IMR-90 (cell line): ENCODE measurements around the gene PKD1. TPM values are rescaled to one million over a fixed set of nuclear protein-coding genes. Genes with fewer than 3 reads are reported as not detected.
A peak's percentile ranks its signal among the peaks of the same experiment; 100 is the strongest.

Experiments
- ATAC-seq: fragments of 200-7000 bp; cut with Tn5 transposase; 2 replicates; pipeline ENCODE4 v1.9.1; 2020; ENCODE audit warnings: low read depth, mild to moderate bottlenecking, moderate library complexity
- BruUV-seq: library from RNA; stranded (reverse); fragments of 400-500 nt; replicated peaks from 2 replicates; lab custom pipeline; 2021; lab: Mats Ljungman, UMichigan
- CTCF ChIA-PET: fragments of 300-600 bp; formaldehyde crosslinking; extraction: SDS; loops from one replicate; lab custom pipeline; 2021; ENCODE audit warnings: antibody characterized with exemption; lab: Yijun Ruan, JAX
- POLR2A ChIA-PET: fragments of 300-600 bp; sonication (Branson Sonifier 250); formaldehyde crosslinking; loops from one replicate; lab custom pipeline; 2022; ENCODE audit warnings: antibody characterized with exemption; ENCODE audit not compliant: unreplicated experiment; lab: Charles Lee
- DNase-seq: peaks from one replicate; pipeline ENCODE4 v3.0.0; 2013
- H2AFZ ChIP-seq: replicated peaks from 2 replicates; pipeline ENCODE3; 2013; ENCODE audit warnings: low read length, mild to moderate bottlenecking; ENCODE audit not compliant: poor library complexity
- H2AK5ac ChIP-seq: 2 replicates; pipeline ENCODE4 v1.6.1; 2013; ENCODE audit warnings: low read depth, low read length, inconsistent platforms
- H2AK9ac ChIP-seq: replicated peaks from 2 replicates; pipeline ENCODE3; 2013; ENCODE audit warnings: mild to moderate bottlenecking, low read depth, low read length, moderate library complexity; ENCODE audit not compliant: poor library complexity
- H2BK120ac ChIP-seq: 2 replicates; pipeline ENCODE4 v1.6.1; 2013; ENCODE audit warnings: low read depth, low read length, inconsistent platforms
- H2BK15ac ChIP-seq: 3 replicates; pipeline ENCODE4 v1.6.1; 2013; ENCODE audit warnings: low read depth, low read length, inconsistent platforms
- H2BK20ac ChIP-seq: 2 replicates; pipeline ENCODE4 v1.6.1; 2013; ENCODE audit warnings: low read depth, mild to moderate bottlenecking, inconsistent platforms, low read length, moderate library complexity
- H2BK5ac ChIP-seq: 2 replicates; pipeline ENCODE4 v1.6.1; 2013; ENCODE audit warnings: mild to moderate bottlenecking, low read depth, low read length, inconsistent platforms; ENCODE audit not compliant: poor library complexity, severe bottlenecking
- H3K14ac ChIP-seq: replicated peaks from 2 replicates; pipeline ENCODE4 v1.6.1; 2013; ENCODE audit warnings: low read depth, low read length, inconsistent platforms
- H3K18ac ChIP-seq: 2 replicates; pipeline ENCODE4 v1.6.1; 2013; ENCODE audit warnings: low read depth, low read length, control low read depth
- H3K23ac ChIP-seq: 2 replicates; pipeline ENCODE4 v1.6.1; 2013; ENCODE audit warnings: low read depth, low read length, inconsistent platforms
- H3K27ac ChIP-seq: 2 replicates; pipeline ENCODE4 v1.5.1; 2013; ENCODE audit warnings: mild to moderate bottlenecking, control low read depth, low read length; ENCODE audit not compliant: insufficient read depth
- H3K27me3 ChIP-seq: 2 replicates; pipeline ENCODE4 v1.6.1; 2013; ENCODE audit warnings: low read length; ENCODE audit not compliant: control insufficient read depth, insufficient read depth
- H3K36me3 ChIP-seq: 2 replicates; pipeline ENCODE4 v1.6.1; 2013; ENCODE audit warnings: low read length, mixed read lengths; ENCODE audit not compliant: control insufficient read depth, insufficient read depth
- H3K4ac ChIP-seq: 2 replicates; pipeline ENCODE4 v1.6.1; 2013; ENCODE audit warnings: low read depth, low read length, inconsistent platforms
- H3K4me1 ChIP-seq: 2 replicates; pipeline ENCODE4 v1.6.1; 2013; ENCODE audit warnings: low read length, mixed read lengths; ENCODE audit not compliant: control insufficient read depth, insufficient read depth
- H3K4me2 ChIP-seq: 2 replicates; pipeline ENCODE4 v1.6.1; 2013; ENCODE audit warnings: low read depth, mild to moderate bottlenecking, control low read depth, low read length, moderate library complexity
- H3K4me3 ChIP-seq: 2 replicates; pipeline ENCODE4 v1.5.1; 2013; ENCODE audit warnings: low read depth, mild to moderate bottlenecking, control low read depth, low read length, moderate library complexity; ENCODE audit not compliant: insufficient read depth
- H3K56ac ChIP-seq: 2 replicates; pipeline ENCODE4 v1.6.1; 2013; ENCODE audit warnings: low read length, inconsistent platforms; ENCODE audit not compliant: insufficient read depth; ENCODE audit errors: extremely low read depth
- H3K79me1 ChIP-seq, 2 experiments: 2 replicates each; pipeline ENCODE4 v1.6.1; 2013; ENCODE audit warnings: low read length in 2 of 2, inconsistent platforms in 1 of 2, low read depth in 1 of 2
- H3K9ac ChIP-seq: 2 replicates; pipeline ENCODE4 v1.6.1; 2013; ENCODE audit warnings: low read depth, low read length, control low read depth
- H3K9me1 ChIP-seq: 2 replicates; pipeline ENCODE4 v1.6.1; 2013; ENCODE audit warnings: low read length, inconsistent platforms; ENCODE audit not compliant: insufficient read depth
- H3K9me3 ChIP-seq: 2 replicates; pipeline ENCODE4 v1.6.1; 2013; ENCODE audit warnings: low read length; ENCODE audit not compliant: control insufficient read depth, insufficient read depth
- H4K20me1 ChIP-seq: 2 replicates; pipeline ENCODE4 v1.6.1; 2013; ENCODE audit warnings: low read length, inconsistent platforms; ENCODE audit not compliant: insufficient read depth
- H4K5ac ChIP-seq: 2 replicates; pipeline ENCODE4 v1.6.1; 2013; ENCODE audit warnings: mild to moderate bottlenecking, low read depth, low read length, control low read depth
- H4K8ac ChIP-seq, 2 experiments: 2 replicates each; pipeline ENCODE4 v1.6.1; 2013; ENCODE audit warnings: low read depth in 2 of 2, low read length in 2 of 2, control low read depth in 1 of 2, inconsistent platforms in 1 of 2
- H4K91ac ChIP-seq: 2 replicates; pipeline ENCODE4 v1.6.1; 2013; ENCODE audit warnings: low read depth, low read length, inconsistent platforms; ENCODE audit not compliant: insufficient read depth
- BHLHE40 ChIP-seq: fragments of 150-350 bp; IDR thresholded peaks from 2 replicates; pipeline ENCODE4 v1.6.1; 2016; ENCODE audit warnings: mild to moderate bottlenecking, low read depth, low read length
- CEBPB ChIP-seq: IDR thresholded peaks from 2 replicates; pipeline ENCODE4 v1.6.1; 2012; ENCODE audit warnings: low read depth, low read length, improper control_type of control experiment
- FOS ChIP-seq: fragments of 150-350 bp; IDR thresholded peaks from 2 replicates; pipeline ENCODE4 v1.6.1; 2016; ENCODE audit warnings: low read depth, low read length
- MAZ ChIP-seq: IDR thresholded peaks from 2 replicates; pipeline ENCODE4 v1.6.1; 2012; ENCODE audit warnings: low read depth, mild to moderate bottlenecking, low read length, improper control_type of control experiment, moderate library complexity, borderline replicate concordance
- NFE2L2 ChIP-seq: fragments of 150-350 bp; IDR thresholded peaks from 2 replicates; pipeline ENCODE4 v1.6.1; 2016; ENCODE audit warnings: low read depth, mild to moderate bottlenecking, low read length
- RAD21 ChIP-seq: IDR thresholded peaks from 2 replicates; pipeline ENCODE4 v1.6.1; 2012; ENCODE audit warnings: low read length, improper control_type of control experiment
- RCOR1 ChIP-seq: IDR thresholded peaks from 2 replicates; pipeline ENCODE4 v1.6.1; 2012; ENCODE audit warnings: mild to moderate bottlenecking, low read length, improper control_type of control experiment; ENCODE audit not compliant: insufficient replicate concordance
- RFX5 ChIP-seq: IDR thresholded peaks from 2 replicates; pipeline ENCODE4 v1.8.0; 2012; ENCODE audit warnings: low read depth, mild to moderate bottlenecking, low read length, moderate library complexity
- WGBS, 2 experiments: methylation state at CpG; one replicate each; pipeline versions ENCODE4 v1.1.5 to v1.1.7; 2013; ENCODE audit warnings: missing lambda C conversion rate in 2 of 2; ENCODE audit not compliant: insufficient read length in 1 of 2; ENCODE audit errors: extremely low coverage in 2 of 2; 5-methylcytosine and 5-hydroxymethylcytosine counted together
- dilution Hi-C: fragments of 300-500 bp; cut with HindIII; formaldehyde crosslinking; loops from one replicate; pipeline ENCODE4 v1.14.3; 2018; ENCODE audit warnings: low sequenced_read_pairs; ENCODE audit not compliant: unreplicated experiment
- in situ Hi-C: fragments of 300-500 bp; cut with MboI; formaldehyde crosslinking; loops from 3 replicates; pipeline ENCODE4 v1.14.3; 2019; ENCODE audit warnings: low sequenced_read_pairs, inconsistent platforms, mixed read lengths
- intact Hi-C: fragments of 100-400 bp; cut with micrococcal nuclease; formaldehyde crosslinking; loops from 2 replicates; pipeline ENCODE4 v1.10.0; 2022
- polyA plus RNA-seq, 3 experiments: library from polyadenylated mRNA; depleted of rRNA; stranded (reverse); fragments of >200 nt; gene quantifications; 2 replicates each; pipeline ENCODE4 v1.2.3, GENCODE V29; 2012; ENCODE audit warnings: low replicate concordance in 1 of 3
- total RNA-seq: library from RNA; depleted of rRNA; stranded (reverse); fragments of >200 nt; gene quantifications from 2 replicates; pipeline ENCODE4 v1.2.3, GENCODE V29; 2012
- TF ChIP-seq, protein P1 (sequence below): conservative IDR thresholded peaks from 2 replicates; pipeline ENCODE4 v1.5.1; 2012; ENCODE audit warnings: mild to moderate bottlenecking, low read depth, low read length, improper control_type of control experiment
- TF ChIP-seq, protein P2 (sequence below): fragments of 150-350 bp; IDR thresholded peaks from 2 replicates; pipeline ENCODE4 v1.6.1; 2016; ENCODE audit warnings: low read depth, mild to moderate bottlenecking, low read length, moderate library complexity, borderline replicate concordance

The PKD1 gene
- total and polyA plus RNA-seq, 2 of the 4 experiments (the other 2 are of a cell fraction), result 7.9 to 97.3 TPM

DNA sequence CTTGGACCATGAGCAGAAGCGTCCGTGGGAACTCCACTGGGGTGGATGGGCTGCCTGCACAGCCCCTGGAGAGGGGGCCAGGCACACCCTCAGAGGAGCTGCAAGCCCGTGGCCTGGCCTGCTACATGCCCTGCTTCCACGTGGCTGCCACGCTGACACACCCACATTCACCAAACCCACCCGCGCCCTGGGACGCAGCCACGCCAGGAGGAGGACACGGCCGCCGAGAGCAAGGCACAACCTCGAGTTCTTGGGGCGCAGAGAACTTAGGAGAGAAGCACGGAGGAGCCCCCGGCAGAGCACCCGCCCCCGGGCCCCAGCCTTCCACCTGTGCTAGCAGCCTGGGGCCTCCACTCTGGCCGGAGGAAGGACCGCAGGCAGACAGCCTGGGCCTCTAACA, 41.9 kb upstream of the PKD1 start:
- H3K4me1 ChIP-seq, result no peaks in the 10 kb centered on the region
- POLR2A ChIA-PET, result no interaction called here
- H4K8ac ChIP-seq, result no peak overlapping the region
- no peak overlapping the region for H4K91ac ChIP-seq
- no peak overlapping the region for H3K18ac ChIP-seq
- no peak overlapping the region for H3K4me3 ChIP-seq
- CTCF ChIA-PET, result no interaction called here
- TSS peak; percentile 94 for BruUV-seq
- no peak overlapping the region for H2BK20ac ChIP-seq
- no peak for DNase-seq
- H3K56ac ChIP-seq, result no peak overlapping the region
- H3K4ac ChIP-seq, result no peak overlapping the region
- peaks cover 6% of the 10 kb centered on the region; the same call in 1 of the 2 replicates for H4K20me1 ChIP-seq
- no peaks in the 10 kb centered on the region for H3K9me1 ChIP-seq
- no peak overlapping the region for H2AFZ ChIP-seq
- H3K79me1 ChIP-seq, result no peaks in the 10 kb centered on the region
- dilution Hi-C loops (no loop called here), in situ Hi-C loops (no loop called here), intact Hi-C loops (no loop called here)
- no peak overlapping the region for H4K5ac ChIP-seq
- H3K9me3 ChIP-seq, result no peaks in the 10 kb centered on the region
- ATAC-seq, result no peak
- H3K14ac ChIP-seq, result no peak overlapping the region
- no peak overlapping the region for H2BK120ac ChIP-seq
- H3K27ac ChIP-seq, result no peak overlapping the region
- no peak overlapping the region for H3K4me2 ChIP-seq
- H2AK5ac ChIP-seq, result no peak overlapping the region
- H3K23ac ChIP-seq, result no peak overlapping the region
- H3K9ac ChIP-seq, result no peak overlapping the region
- H3K27me3 ChIP-seq, result no peaks in the 10 kb centered on the region
- peaks cover 44% of the 10 kb centered on the region for H3K36me3 ChIP-seq
- TF ChIP-seq FOS (no peak), RFX5 (no peak), NFE2L2 (no peak), RCOR1 (no peak), RAD21 (no peak), BHLHE40 (no peak), MAZ (no peak), CEBPB (no peak)
- TF ChIP-seq, protein P1, sequence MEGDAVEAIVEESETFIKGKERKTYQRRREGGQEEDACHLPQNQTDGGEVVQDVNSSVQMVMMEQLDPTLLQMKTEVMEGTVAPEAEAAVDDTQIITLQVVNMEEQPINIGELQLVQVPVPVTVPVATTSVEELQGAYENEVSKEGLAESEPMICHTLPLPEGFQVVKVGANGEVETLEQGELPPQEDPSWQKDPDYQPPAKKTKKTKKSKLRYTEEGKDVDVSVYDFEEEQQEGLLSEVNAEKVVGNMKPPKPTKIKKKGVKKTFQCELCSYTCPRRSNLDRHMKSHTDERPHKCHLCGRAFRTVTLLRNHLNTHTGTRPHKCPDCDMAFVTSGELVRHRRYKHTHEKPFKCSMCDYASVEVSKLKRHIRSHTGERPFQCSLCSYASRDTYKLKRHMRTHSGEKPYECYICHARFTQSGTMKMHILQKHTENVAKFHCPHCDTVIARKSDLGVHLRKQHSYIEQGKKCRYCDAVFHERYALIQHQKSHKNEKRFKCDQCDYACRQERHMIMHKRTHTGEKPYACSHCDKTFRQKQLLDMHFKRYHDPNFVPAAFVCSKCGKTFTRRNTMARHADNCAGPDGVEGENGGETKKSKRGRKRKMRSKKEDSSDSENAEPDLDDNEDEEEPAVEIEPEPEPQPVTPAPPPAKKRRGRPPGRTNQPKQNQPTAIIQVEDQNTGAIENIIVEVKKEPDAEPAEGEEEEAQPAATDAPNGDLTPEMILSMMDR, result no peak
- TF ChIP-seq, protein P2, sequence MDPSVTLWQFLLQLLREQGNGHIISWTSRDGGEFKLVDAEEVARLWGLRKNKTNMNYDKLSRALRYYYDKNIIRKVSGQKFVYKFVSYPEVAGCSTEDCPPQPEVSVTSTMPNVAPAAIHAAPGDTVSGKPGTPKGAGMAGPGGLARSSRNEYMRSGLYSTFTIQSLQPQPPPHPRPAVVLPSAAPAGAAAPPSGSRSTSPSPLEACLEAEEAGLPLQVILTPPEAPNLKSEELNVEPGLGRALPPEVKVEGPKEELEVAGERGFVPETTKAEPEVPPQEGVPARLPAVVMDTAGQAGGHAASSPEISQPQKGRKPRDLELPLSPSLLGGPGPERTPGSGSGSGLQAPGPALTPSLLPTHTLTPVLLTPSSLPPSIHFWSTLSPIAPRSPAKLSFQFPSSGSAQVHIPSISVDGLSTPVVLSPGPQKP, result no peak
- no peak overlapping the region for H2BK5ac ChIP-seq
- peak overlapping the region; percentile 65 for H2AK9ac ChIP-seq
- 98% methylated on average over 10 of the region's 20 CpGs; no CpG with 5 or more reads in 1 of the 2 experiments for WGBS, 2 experiments
- H2BK15ac ChIP-seq, result no peak overlapping the region
